HG02885 (cell line): ENCODE data around the gene IRF2BP1.
A peak's percentile ranks its signal among the peaks of the same experiment; 100 is the strongest.

Experiments used
- ATAC-seq: cut with Tn5 transposase; IDR thresholded peaks from one replicate; pipeline ENCODE4 v1.9.1; 2021; ENCODE audit warnings: mild to moderate bottlenecking; ENCODE audit not compliant: unreplicated experiment, poor library complexity

The IRF2BP1 gene

GRCh38 chr19:45885556-45886426 is at the start of gene IRF2BP1:
TSS of gene IRF2BP1 (minus strand) at chr19:45886141. CDS start at chr19:45885774, 367 bp downstream.
- peak; percentile 61 for ATAC-seq

GRCh38 chr19:45935267-45935666 is 49.3 kb upstream of the IRF2BP1 start:
- no peak for ATAC-seq

GRCh38 chr19:45934551-45935230 is 48.8 kb upstream of the IRF2BP1 start:
- no peak for ATAC-seq

- no peak for ATAC-seq
Measured at GRCh38 chr19:45933759-45934158, 47.8 kb upstream of the IRF2BP1 start.

- ATAC-seq, result no peak
Measured at GRCh38 chr19:45931055-45931454, 45.1 kb upstream of the IRF2BP1 start.

GRCh38 chr19:45929247-45929646 is 43.3 kb upstream of the IRF2BP1 start:
- no peak for ATAC-seq

GRCh38 chr19:45927565-45928261 is 41.8 kb upstream of the IRF2BP1 start:
- ATAC-seq, result no peak

- no peak for ATAC-seq
Measured at GRCh38 chr19:45924891-45925447, 39.0 kb upstream of the IRF2BP1 start.

GRCh38 chr19:45922281-45922680 is 36.3 kb upstream of the IRF2BP1 start:
- no peak for ATAC-seq

GRCh38 chr19:45920458-45920857 is 34.5 kb upstream of the IRF2BP1 start:
- ATAC-seq, result no peak

- no peak for ATAC-seq
Measured at GRCh38 chr19:45919678-45920077, 33.7 kb upstream of the IRF2BP1 start.

GRCh38 chr19:45918721-45919120 is 32.8 kb upstream of the IRF2BP1 start:
- ATAC-seq, result no peak

- ATAC-seq, result no peak
Measured at GRCh38 chr19:45917421-45918091, 31.6 kb upstream of the IRF2BP1 start.

GRCh38 chr19:45913874-45914830 is 28.2 kb upstream of the IRF2BP1 start, which contains the start of gene NANOS2:
TSS of gene NANOS2 (minus strand) at chr19:45914778. CDS start at chr19:45914693, 85 bp downstream.
- ATAC-seq, result no peak

- ATAC-seq, result no peak
Measured at GRCh38 chr19:45911291-45911690, 25.4 kb upstream of the IRF2BP1 start.

GRCh38 chr19:45908956-45909355 is 23.0 kb upstream of the IRF2BP1 start:
- no peak for ATAC-seq

- ATAC-seq, result no peak
Measured at GRCh38 chr19:45906221-45906620, 20.3 kb upstream of the IRF2BP1 start.

- no peak for ATAC-seq
Measured at GRCh38 chr19:45905011-45905410, 19.1 kb upstream of the IRF2BP1 start.
